Naive thymus-derived CD8-positive, alpha-beta T cell (primary cell): ENCODE data around the gene TBC1D9. TPM values are rescaled to one million over a fixed set of nuclear protein-coding genes. Genes with fewer than 3 reads are reported as not detected.

Experiments
- ATAC-seq, 2 donors: fragments of 150-1000 bp; cut with Tn5 transposase in 1 of 2; sonication (Bioruptor Pico), chemical (Tn5 transposase) in 1 of 2; 1 replicate in 1 of 2; 2 replicates in 1 of 2; pipeline ENCODE4 v1.10.0; 2021; ENCODE audit warnings: mild to moderate bottlenecking in 2 of 2, moderate library complexity in 2 of 2
- POLR2A ChIA-PET: fragments of 350-600 bp; sonication (Branson Sonifier 250); formaldehyde crosslinking; loops from one replicate; lab custom pipeline; 2021; ENCODE audit warnings: antibody characterized with exemption; lab: Charles Lee
- DNase-seq, 10 donors: peaks; one replicate each; pipeline versions ENCODE4 v3.0.0 to v3.0.0-alpha.2; 2020 to 2022
- H3K27ac Mint-ChIP-seq, 10 donors: one replicate each; pipeline ENCODE4 v1.8.0; 2020 to 2022; ENCODE audit warnings: mild to moderate bottlenecking in 10 of 10, mixed read lengths in 10 of 10, moderate library complexity in 4 of 10, inconsistent platforms in 1 of 10
- H3K27me3 Mint-ChIP-seq, 5 donors: one replicate each; pipeline ENCODE4 v1.8.0; 2021 to 2022; ENCODE audit warnings: mixed read lengths in 5 of 5
- H3K36me3 Mint-ChIP-seq, 3 donors: one replicate each; pipeline ENCODE4 v1.8.0; 2020 to 2022; ENCODE audit warnings: mixed read lengths in 3 of 3, mild to moderate bottlenecking in 2 of 3, inconsistent platforms in 1 of 3
- H3K4me1 Mint-ChIP-seq, 4 donors: one replicate each; pipeline ENCODE4 v1.8.0; 2021 to 2022; ENCODE audit warnings: mixed read lengths in 4 of 4
- H3K4me3 Mint-ChIP-seq, 10 donors: one replicate each; pipeline ENCODE4 v1.8.0; 2020 to 2022; ENCODE audit warnings: mild to moderate bottlenecking in 10 of 10, mixed read lengths in 10 of 10, moderate library complexity in 6 of 10, inconsistent platforms in 1 of 10
- H3K9me3 Mint-ChIP-seq, 9 donors: one replicate each; pipeline ENCODE4 v1.8.0; 2020 to 2022; ENCODE audit warnings: mixed read lengths in 9 of 9, mild to moderate bottlenecking in 3 of 9, inconsistent platforms in 1 of 9, moderate library complexity in 1 of 9
- polyA plus RNA-seq, 3 donors: library from polyadenylated mRNA; unstranded; fragments of 300-500 nt; fragmentation: Illumina TruSeq; gene quantifications; one replicate each; pipeline ENCODE4 v1.2.3, GENCODE V29; 2021
- total RNA-seq, 8 experiments: library from RNA in 2 of 8; stranded (reverse) in 2 of 8; gene quantifications; one replicate each; pipeline ENCODE4 v1.2.3 and lab custom pipeline; 2021 to 2026

The TBC1D9 gene
- total and polyA plus RNA-seq, 5 experiments from 2014 or later = 0.12 to 4.1 (median 3.8) TPM; not detected in 2

DNA sequence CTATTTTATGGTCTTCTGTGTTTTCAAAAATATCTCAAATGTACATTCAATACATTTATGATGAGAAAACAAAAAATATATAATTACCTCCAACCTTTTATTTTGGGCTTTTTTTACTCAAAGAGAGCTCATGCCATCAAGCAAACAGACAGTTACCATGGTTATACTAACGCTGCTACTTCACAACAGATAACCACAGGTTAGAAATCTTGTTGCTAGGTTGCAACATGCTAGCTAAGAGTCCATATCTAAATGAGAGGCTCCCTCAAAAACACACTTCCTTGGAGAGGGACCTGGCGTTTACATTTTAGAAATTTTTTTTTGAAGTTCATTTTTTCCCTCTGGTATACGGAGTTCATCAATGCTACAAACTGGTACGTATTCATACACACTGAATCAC lies 44.3 kb downstream of the TBC1D9 start:
- Mint-ChIP-seq H3K36me3 (no peaks in the 10 kb centered on the region), H3K27ac (no peak overlapping the region), H3K4me3 (no peak overlapping the region), H3K27me3 (peaks cover 0 to 6% (median 0%) of the 10 kb centered on the region in 5 donors), H3K4me1 (peaks cover 0 to 21% (median 0%) of the 10 kb centered on the region in 4 donors), H3K9me3 (no peaks in the 10 kb centered on the region)
- ATAC-seq (no peak), DNase-seq (no peak)
- POLR2A ChIA-PET = no interaction called here

DNA sequence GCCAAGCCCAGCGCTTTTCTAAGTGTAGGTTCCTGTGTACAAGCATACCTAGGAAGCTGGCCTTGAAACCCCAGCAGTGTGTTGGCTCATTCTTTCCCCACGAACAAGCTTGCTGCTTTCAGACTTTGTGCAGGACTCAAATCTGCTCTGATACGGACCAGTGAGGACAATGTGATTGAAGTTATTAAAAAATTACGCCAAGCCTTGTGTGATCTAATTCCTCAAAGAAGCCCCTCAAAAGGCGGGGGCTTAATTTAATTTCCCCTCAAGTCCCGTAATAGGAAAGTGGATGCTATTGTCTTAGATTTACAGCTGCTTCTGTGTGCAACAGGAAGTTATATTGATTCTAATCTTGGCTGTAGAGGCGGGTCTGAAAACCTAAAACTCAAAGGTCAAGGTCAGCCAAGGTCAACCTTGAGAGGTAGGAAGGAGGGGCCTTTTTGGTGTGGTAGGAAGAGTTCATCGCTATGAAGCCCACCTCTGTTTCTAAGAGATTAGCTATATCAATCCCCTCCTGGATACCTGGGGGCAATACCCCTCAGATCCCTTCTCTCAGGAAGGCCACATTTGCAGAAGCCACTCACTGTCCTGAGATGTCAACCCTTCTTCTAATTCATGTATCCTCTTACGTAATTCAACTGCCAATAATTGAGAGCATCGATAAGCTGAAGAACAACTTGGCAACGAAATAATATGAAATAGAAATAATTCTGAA lies 45.1 kb downstream of the TBC1D9 start:
- no peak overlapping the region for H3K4me3 Mint-ChIP-seq
- ATAC-seq (no peak), DNase-seq (no peak)
- H3K27ac Mint-ChIP-seq = peak overlapping the region in 1 of 10 donors; percentile 12
- no peaks in the 10 kb centered on the region for H3K9me3 Mint-ChIP-seq
- H3K4me1 Mint-ChIP-seq = peaks cover 0 to 23% (median 0%) of the 10 kb centered on the region in 4 donors
- POLR2A ChIA-PET = no interaction called here
- H3K27me3 Mint-ChIP-seq = peaks cover 0 to 6% (median 0%) of the 10 kb centered on the region in 5 donors
- no peaks in the 10 kb centered on the region for H3K36me3 Mint-ChIP-seq

DNA sequence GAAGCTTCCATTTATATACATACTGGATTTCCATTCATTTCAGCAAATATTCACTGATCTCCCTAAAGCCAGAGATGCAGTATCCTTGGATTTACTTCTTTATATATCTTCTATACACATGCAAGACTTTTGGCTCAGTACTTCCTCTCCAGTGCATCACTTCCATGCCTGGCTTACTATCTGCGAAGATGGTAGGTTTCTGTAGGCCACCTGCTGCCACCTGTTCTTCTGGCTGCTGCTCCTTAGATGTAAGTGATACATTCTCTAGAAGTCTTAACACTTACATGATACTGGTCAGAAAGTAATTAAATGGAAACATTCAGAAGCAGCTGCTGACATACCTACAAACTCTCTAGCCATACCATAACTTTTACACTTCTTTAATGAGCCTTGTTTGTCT lies 48.9 kb downstream of the TBC1D9 start:
- H3K4me1 Mint-ChIP-seq = peaks cover 0 to 25% (median 0%) of the 10 kb centered on the region in 4 donors
- DNase-seq (no peak), ATAC-seq (no peak)
- POLR2A ChIA-PET = no interaction called here
- H3K27me3 Mint-ChIP-seq = peaks cover 0 to 6% (median 0%) of the 10 kb centered on the region in 5 donors
- H3K9me3 Mint-ChIP-seq = no peaks in the 10 kb centered on the region
- H3K36me3 Mint-ChIP-seq = no peaks in the 10 kb centered on the region
- H3K4me3 Mint-ChIP-seq = no peak overlapping the region
- no peak overlapping the region for H3K27ac Mint-ChIP-seq

DNA sequence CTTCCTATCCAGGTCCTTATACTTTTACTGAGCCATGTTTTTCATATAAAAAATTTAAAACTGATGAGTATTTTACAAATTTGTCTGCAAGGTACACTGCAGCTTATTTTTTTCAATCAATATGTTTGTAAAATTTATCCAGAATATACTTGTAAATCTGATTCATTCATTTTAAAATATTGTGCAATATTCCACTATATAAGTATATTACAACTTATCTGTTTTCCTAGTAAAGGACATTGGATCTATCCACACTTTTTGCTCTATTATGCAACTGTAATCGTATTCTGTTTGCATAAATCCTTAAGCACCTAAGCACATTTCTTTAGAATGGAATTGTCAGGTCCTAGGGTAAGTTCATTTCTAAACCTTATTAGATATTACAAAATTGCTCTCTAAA lies 49.5 kb downstream of the TBC1D9 start:
- H3K9me3 Mint-ChIP-seq = no peaks in the 10 kb centered on the region
- H3K27ac Mint-ChIP-seq = no peak overlapping the region
- H3K36me3 Mint-ChIP-seq = no peaks in the 10 kb centered on the region
- no peak overlapping the region for H3K4me3 Mint-ChIP-seq
- ATAC-seq = no peak
- DNase-seq = no peak
- peaks cover 0 to 6% (median 0%) of the 10 kb centered on the region in 5 donors for H3K27me3 Mint-ChIP-seq
- H3K4me1 Mint-ChIP-seq = peaks cover 0 to 21% (median 0%) of the 10 kb centered on the region in 4 donors
- POLR2A ChIA-PET = no interaction called here

DNA sequence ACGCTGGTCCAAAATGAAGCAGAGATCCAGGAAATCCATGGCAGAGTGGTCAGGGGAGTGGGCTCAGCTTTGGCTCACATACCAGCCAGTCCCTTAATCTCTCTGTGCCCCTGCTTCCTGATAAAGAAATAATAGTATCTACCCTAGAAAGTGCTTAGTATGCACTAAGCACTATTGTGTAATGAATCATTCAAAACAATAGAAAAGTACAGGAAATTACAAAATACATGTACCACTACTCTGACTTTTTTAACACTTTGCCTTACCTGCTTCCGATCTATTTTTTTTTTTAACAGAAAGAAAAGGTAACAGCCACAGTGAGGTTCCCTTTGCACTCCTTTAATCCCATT lies 49.9 kb downstream of the TBC1D9 start:
- H3K4me3 Mint-ChIP-seq = no peak overlapping the region
- POLR2A ChIA-PET = no interaction called here
- H3K27ac Mint-ChIP-seq = no peak overlapping the region
- peaks cover 0 to 6% (median 0%) of the 10 kb centered on the region in 5 donors for H3K27me3 Mint-ChIP-seq
- no peaks in the 10 kb centered on the region for H3K36me3 Mint-ChIP-seq
- no peak for ATAC-seq
- H3K9me3 Mint-ChIP-seq = no peaks in the 10 kb centered on the region
- H3K4me1 Mint-ChIP-seq = peaks cover 0 to 20% (median 0%) of the 10 kb centered on the region in 4 donors
- no peak for DNase-seq

DNA sequence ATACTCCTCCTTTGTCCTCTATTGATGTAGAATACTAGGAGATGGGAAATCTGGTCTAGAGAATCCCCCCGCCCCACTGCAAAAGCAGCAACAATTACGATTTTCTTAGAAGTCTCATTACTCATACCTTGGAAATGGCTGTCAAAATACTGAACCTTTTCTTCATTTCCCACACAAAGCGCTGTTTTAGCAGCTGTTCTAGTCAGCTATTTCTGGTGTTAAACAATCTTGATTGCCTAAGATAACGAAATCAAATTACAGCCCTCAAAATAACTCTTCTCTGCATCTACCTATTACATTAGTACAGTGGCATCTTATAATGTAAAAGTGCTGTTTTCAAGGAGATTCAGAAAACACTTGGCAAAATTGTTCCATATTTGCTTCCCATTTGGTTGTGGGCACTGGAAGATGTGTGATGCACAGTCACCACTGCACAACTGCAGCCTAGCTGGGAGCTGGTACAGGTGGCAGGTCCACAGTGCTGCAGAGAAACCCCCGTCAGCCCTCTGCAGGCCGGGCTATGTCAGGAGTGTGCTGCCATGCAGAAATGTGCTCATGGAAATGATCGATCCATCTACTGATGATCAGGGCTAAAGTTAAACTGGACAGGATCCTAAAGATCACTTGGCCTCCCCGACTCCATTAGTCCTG lies 50.4 kb downstream of the TBC1D9 start:
- Mint-ChIP-seq H3K27me3 (peaks cover 0 to 6% (median 0%) of the 10 kb centered on the region in 5 donors), H3K27ac (no peak overlapping the region), H3K9me3 (no peaks in the 10 kb centered on the region), H3K4me3 (no peak overlapping the region), H3K4me1 (peaks cover 0 to 15% (median 0%) of the 10 kb centered on the region in 4 donors), H3K36me3 (no peaks in the 10 kb centered on the region)
- DNase-seq = no peak
- POLR2A ChIA-PET = no interaction called here
- ATAC-seq = no peak

DNA sequence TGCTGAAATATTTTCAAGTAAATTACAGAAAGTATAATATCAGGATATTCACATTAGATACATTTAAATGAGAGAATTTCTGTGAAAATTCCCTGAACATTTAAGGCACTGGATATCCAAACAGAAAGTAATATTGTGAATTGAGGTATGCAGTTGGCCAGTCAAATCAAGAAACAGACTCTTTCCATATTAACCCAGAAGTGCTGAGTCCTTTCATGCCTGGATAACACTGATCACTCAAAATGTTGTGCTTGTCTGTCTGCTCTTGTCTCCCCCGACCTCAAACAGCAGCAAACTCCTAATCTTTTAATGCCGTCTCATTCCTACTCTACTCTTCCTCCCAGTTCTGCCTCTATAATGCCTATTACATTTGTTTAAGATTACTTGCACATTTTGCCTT lies 51.2 kb downstream of the TBC1D9 start:
- DNase-seq (no peak), ATAC-seq (no peak)
- H3K27me3 Mint-ChIP-seq = peaks cover 0 to 6% (median 0%) of the 10 kb centered on the region in 5 donors
- peaks cover 0 to 11% (median 0%) of the 10 kb centered on the region in 4 donors for H3K4me1 Mint-ChIP-seq
- POLR2A ChIA-PET = no interaction called here
- no peaks in the 10 kb centered on the region for H3K36me3 Mint-ChIP-seq
- no peak overlapping the region for H3K27ac Mint-ChIP-seq
- no peak overlapping the region for H3K4me3 Mint-ChIP-seq
- no peaks in the 10 kb centered on the region for H3K9me3 Mint-ChIP-seq

DNA sequence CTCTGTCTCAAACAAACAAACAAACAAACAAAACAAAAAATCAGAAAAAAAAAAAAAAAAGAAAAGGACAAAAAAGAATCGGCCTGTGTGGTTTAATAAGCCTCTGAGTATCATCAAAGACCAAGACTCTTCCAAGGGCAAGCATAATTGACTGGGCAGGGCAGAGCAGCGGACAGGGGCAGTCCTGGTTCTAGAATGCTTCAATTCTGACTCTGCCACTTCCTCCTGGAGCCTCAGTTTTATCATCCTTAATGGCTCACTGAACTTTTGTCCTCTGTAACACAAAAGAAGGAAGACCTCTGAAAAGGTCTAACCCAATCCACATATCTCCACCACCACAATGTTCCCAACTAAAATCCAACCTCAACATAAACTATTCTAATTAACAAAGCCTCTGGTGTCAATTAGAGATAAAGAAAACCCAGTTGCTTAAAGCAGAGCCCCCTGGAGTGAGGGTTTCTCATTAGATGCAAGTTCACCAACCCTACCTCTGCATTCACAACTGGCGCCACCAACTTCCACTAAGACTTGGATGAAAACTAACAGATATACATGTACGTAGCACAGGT lies 51.7 kb downstream of the TBC1D9 start:
- POLR2A ChIA-PET = no interaction called here
- H3K27me3 Mint-ChIP-seq = peaks cover 0 to 6% (median 0%) of the 10 kb centered on the region in 5 donors

DNA sequence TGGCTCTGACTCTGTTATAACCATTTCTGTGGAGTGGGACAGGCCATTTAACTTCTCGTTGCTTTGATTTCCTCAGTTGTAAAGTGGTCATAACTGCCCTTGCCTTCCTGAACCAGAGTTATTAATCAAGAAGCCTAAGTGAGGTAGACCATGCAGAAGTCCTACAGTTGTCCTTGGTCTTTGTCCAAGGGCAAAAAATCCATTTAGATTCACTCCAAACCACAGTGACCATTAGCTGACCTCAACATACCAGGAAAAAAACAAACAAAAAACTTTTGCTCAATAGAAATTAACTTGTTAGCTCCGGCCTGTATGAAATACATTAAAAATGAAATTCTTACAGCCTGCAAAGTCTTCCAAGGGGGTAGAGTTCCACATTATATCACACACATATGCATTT lies 52.7 kb downstream of the TBC1D9 start:
- no peak overlapping the region for H3K4me3 Mint-ChIP-seq
- H3K36me3 Mint-ChIP-seq = no peaks in the 10 kb centered on the region

More for the DNA sequence above, 51.7 kb downstream of the TBC1D9 start:
- Mint-ChIP-seq H3K9me3 (no peaks in the 10 kb centered on the region), H3K27ac (no peak overlapping the region), H3K4me3 (no peak overlapping the region), H3K4me1 (peaks cover 0 to 11% (median 0%) of the 10 kb centered on the region in 4 donors), H3K36me3 (no peaks in the 10 kb centered on the region)
- DNase-seq (no peak), ATAC-seq (no peak)

DNA sequence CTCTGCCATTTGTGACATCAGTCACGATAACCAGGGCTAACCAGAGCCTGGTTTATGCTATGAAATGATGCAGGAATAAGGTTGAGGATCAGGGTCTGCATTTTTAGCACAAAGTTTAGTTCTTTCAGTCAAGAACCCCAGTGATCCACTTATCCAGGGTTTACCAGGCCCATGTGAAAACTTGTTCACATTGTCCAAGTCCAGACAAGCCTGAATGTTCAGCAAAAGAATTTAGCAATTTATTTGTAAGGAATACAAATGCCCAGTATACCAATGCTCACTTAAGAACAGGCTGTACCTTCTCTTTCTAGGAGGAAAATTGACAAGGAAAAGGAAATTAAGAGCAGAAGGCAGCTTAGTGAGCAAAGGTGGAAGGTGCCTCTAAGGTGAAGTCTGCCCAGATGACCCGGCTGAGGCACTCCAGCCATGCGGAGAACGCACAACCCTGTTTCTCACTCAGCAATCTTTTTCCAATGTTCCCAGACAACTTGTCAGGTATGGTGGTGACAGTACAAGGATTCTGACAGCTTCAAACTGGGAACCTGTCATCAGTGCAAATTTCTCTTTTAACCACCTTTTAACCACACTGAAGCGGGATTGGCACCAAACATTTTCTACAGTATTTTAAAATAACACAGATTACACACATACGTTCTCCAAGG lies 54.0 kb downstream of the TBC1D9 start:
- Mint-ChIP-seq H3K27ac (no peak overlapping the region), H3K4me1 (peaks cover 0 to 11% (median 0%) of the 10 kb centered on the region in 4 donors), H3K9me3 (no peaks in the 10 kb centered on the region), H3K27me3 (peaks cover 0 to 6% (median 0%) of the 10 kb centered on the region in 5 donors), H3K4me3 (no peak overlapping the region), H3K36me3 (no peaks in the 10 kb centered on the region)
- POLR2A ChIA-PET = no interaction called here
- ATAC-seq = no peak
- DNase-seq = no peak

More for the DNA sequence above, 52.7 kb downstream of the TBC1D9 start:
- POLR2A ChIA-PET = no interaction called here
- Mint-ChIP-seq H3K9me3 (no peaks in the 10 kb centered on the region), H3K4me1 (peaks cover 0 to 11% (median 0%) of the 10 kb centered on the region in 4 donors), H3K27me3 (peaks cover 0 to 3% (median 0%) of the 10 kb centered on the region in 5 donors), H3K27ac (no peak overlapping the region)
- ATAC-seq (no peak), DNase-seq (no peak)

DNA sequence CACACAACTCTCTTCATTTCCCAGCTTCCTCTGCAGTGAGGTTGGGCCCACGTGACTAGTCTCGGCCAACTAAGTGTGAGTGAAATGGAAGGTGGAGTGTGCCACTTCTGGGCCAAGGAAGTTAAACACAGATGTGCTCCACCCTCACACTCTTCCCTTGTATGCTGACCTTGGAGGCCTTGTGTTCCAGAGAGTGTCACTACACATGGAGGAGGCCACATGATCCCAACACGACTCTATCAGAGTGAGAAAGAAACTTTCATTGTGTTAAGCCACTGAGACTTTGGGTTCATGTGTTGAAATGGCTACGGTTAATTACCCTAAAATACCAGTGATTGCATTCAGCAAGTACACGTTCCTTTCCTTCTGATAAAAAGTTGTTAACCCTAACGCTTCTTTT lies 55.1 kb downstream of the TBC1D9 start:
- DNase-seq (no peak), ATAC-seq (no peak)
- H3K27ac Mint-ChIP-seq = peak overlapping the region in 1 of 10 donors; percentile 9
- H3K4me3 Mint-ChIP-seq = no peak overlapping the region
- no peaks in the 10 kb centered on the region for H3K36me3 Mint-ChIP-seq
- H3K27me3 Mint-ChIP-seq = peaks cover 0 to 4% (median 1%) of the 10 kb centered on the region in 5 donors
- POLR2A ChIA-PET = no interaction called here
- no peaks in the 10 kb centered on the region for H3K9me3 Mint-ChIP-seq
- H3K4me1 Mint-ChIP-seq = peaks cover 0 to 5% (median 0%) of the 10 kb centered on the region in 4 donors

DNA sequence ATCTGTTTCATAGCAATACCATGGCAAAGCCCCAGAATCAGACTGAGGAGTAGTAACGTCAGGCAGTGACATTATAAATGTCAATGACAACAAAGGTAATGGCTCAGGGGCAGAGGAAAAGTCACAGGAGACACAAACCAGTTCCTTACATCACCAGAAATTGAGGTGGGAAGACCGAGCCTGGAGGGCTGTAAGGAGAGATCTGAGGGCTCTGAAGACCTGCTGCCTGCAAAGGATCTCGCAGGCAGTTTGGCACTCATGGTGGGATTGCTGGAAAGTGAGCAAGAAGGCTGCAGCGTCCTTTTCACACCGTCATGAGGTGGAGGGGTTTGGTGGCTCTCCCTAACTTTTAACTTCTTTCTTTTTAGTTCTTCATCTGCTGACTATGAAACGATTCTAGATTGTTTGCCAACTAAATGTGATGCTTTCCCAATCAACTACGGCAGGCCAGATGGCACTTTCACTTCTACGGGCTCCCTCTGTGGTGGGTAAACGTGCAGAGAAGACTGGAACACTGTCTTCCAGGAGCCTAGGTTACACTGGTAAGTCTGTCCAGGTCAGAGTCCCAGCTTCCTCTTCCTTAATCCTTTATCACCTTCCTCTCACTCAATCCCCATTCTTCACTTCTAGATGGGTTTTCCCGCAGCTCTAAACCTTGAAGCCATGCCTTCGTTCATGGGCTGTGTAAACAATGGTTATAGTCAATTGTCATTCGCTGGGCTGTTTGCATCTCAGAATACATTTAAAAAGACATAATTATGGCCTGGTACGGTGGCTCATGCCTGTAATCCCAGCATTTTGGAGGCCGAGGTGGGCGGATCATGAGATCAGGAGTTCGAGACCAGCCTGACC lies 58.2 kb downstream of the TBC1D9 start:
- H3K4me3 Mint-ChIP-seq = no peak overlapping the region
- H3K4me1 Mint-ChIP-seq = no peaks in the 10 kb centered on the region
- DNase-seq (no peak), ATAC-seq (no peak)
- peaks cover 0 to 4% (median 2%) of the 10 kb centered on the region in 5 donors for H3K27me3 Mint-ChIP-seq
- no peaks in the 10 kb centered on the region for H3K36me3 Mint-ChIP-seq
- H3K9me3 Mint-ChIP-seq = no peaks in the 10 kb centered on the region
- no peak overlapping the region for H3K27ac Mint-ChIP-seq
- POLR2A ChIA-PET = no interaction called here
